HepG2 (cell line): ENCODE results near the gene MSI2. TPM values are rescaled to one million over a fixed set of nuclear protein-coding genes. Genes with fewer than 3 reads are reported as not detected.

Experiments used
- ATF7 ChIP-seq, 2 experiments: fragments of 450-650 bp in 1 of 2; sonication (generic) in 1 of 2; formaldehyde crosslinking in 1 of 2; IDR thresholded peaks; 2 replicates each; pipeline versions ENCODE4 v1.4.0 to v1.6.1; 2016 to 2020; ENCODE audit warnings: antibody characterized with exemption in 1 of 2, mild to moderate bottlenecking in 1 of 2, missing genetic modification reagents in 1 of 2
- CREM ChIP-seq, 2 experiments: sonication (generic) in 1 of 2; formaldehyde crosslinking in 1 of 2; IDR thresholded peaks; 2 replicates each; pipeline versions ENCODE4 v1.4.0 to v1.6.1; 2016 to 2020; ENCODE audit warnings: antibody characterized with exemption in 1 of 2, mild to moderate bottlenecking in 1 of 2, missing genetic modification reagents in 1 of 2
- FOSL2 ChIP-seq: sonication (generic); formaldehyde crosslinking; IDR thresholded peaks from 2 replicates; pipeline ENCODE4 v1.4.0; 2020; ENCODE audit warnings: missing genetic modification reagents
- FOXA3 ChIP-seq: IDR thresholded peaks from 2 replicates; pipeline ENCODE4 v1.6.1; 2016; ENCODE audit warnings: missing genetic modification reagents, missing compliant biosample characterization
- GATAD1 ChIP-seq: IDR thresholded peaks from 2 replicates; pipeline ENCODE4 v1.6.1; 2016; ENCODE audit warnings: missing genetic modification reagents, missing compliant biosample characterization
- HNF4A ChIP-seq: sonication (generic); formaldehyde crosslinking; IDR thresholded peaks from 2 replicates; pipeline ENCODE4 v1.4.0; 2020; ENCODE audit warnings: missing genetic modification reagents
- IKZF5 ChIP-seq: IDR thresholded peaks from 2 replicates; pipeline ENCODE4 v1.6.1; 2018; ENCODE audit warnings: missing genetic modification reagents, mild to moderate bottlenecking, missing compliant biosample characterization
- NCOA2 ChIP-seq: sonication (generic); formaldehyde crosslinking; IDR thresholded peaks from 2 replicates; pipeline ENCODE4 v1.8.0; 2022; ENCODE audit warnings: inconsistent platforms
- POLR2G ChIP-seq: fragments of 200-400 bp; formaldehyde crosslinking; IDR thresholded peaks from 2 replicates; pipeline ENCODE4 v1.6.1; 2018; ENCODE audit warnings: mild to moderate bottlenecking, low read depth, low read length, moderate library complexity
- RARA ChIP-seq: IDR thresholded peaks from 2 replicates; pipeline ENCODE4 v1.6.1; 2016; ENCODE audit warnings: missing genetic modification reagents, missing compliant biosample characterization
- RXRB ChIP-seq: IDR thresholded peaks from 2 replicates; pipeline ENCODE4 v1.6.1; 2016; ENCODE audit warnings: borderline replicate concordance, missing genetic modification reagents, missing compliant biosample characterization
- SALL1 ChIP-seq: sonication (generic); formaldehyde crosslinking; IDR thresholded peaks from 2 replicates; pipeline ENCODE4 v1.8.0; 2022; ENCODE audit warnings: mild to moderate bottlenecking, missing genetic modification reagents
- SOX6 ChIP-seq, 2 experiments: fragments of 450-650 bp in 1 of 2; sonication (generic) in 1 of 2; formaldehyde crosslinking in 1 of 2; IDR thresholded peaks; 2 replicates each; pipeline versions ENCODE4 v1.4.0 to v1.6.1; 2017 to 2020; ENCODE audit warnings: antibody characterized with exemption in 1 of 2, mild to moderate bottlenecking in 1 of 2, missing genetic modification reagents in 1 of 2
- SP5 ChIP-seq: IDR thresholded peaks from 2 replicates; pipeline ENCODE4 v1.6.1; 2016; ENCODE audit warnings: low read depth, borderline replicate concordance
- ZBTB4 ChIP-seq: sonication (generic); formaldehyde crosslinking; IDR thresholded peaks from 2 replicates; pipeline ENCODE4 v1.4.0; 2020; ENCODE audit warnings: missing genetic modification reagents, mild to moderate bottlenecking, borderline replicate concordance
- ZFAT ChIP-seq: sonication (generic); formaldehyde crosslinking; conservative IDR thresholded peaks from 2 replicates; pipeline ENCODE4 v1.8.1; 2023; ENCODE audit warnings: missing genetic modification reagents, inconsistent platforms
- ZNF136 ChIP-seq: sonication (generic); formaldehyde crosslinking; IDR thresholded peaks from 2 replicates; pipeline ENCODE4 v1.8.1; 2022; ENCODE audit warnings: low read depth, mild to moderate bottlenecking, moderate library complexity, missing genetic modification reagents
- ZNF331 ChIP-seq: sonication (generic); formaldehyde crosslinking; IDR thresholded peaks from 2 replicates; pipeline ENCODE4 v1.4.0; 2020; ENCODE audit warnings: missing genetic modification reagents
- ZNF382 ChIP-seq: sonication (generic); formaldehyde crosslinking; IDR thresholded peaks from 2 replicates; pipeline ENCODE4 v1.5.0; 2020; ENCODE audit warnings: missing genetic modification reagents, mild to moderate bottlenecking, borderline replicate concordance
- ZNF501 ChIP-seq: sonication (generic); formaldehyde crosslinking; IDR thresholded peaks from 2 replicates; pipeline ENCODE4 v1.5.1; 2020; ENCODE audit warnings: mild to moderate bottlenecking, moderate library complexity, missing genetic modification reagents
- ZNF792 ChIP-seq: IDR thresholded peaks from 2 replicates; pipeline ENCODE4 v1.6.1; 2016
- polyA plus RNA-seq, 8 experiments: library from polyadenylated mRNA; depleted of rRNA in 3 of 8; stranded (reverse) in 7 of 8; unstranded in 1 of 8; fragments of >200 nt; fragmentation: Illumina TruSeq in 4 of 8; extraction: Trizol in 4 of 8; gene quantifications; 2 replicates each; pipeline versions ENCODE4 v1.2.1 to v1.2.3, GENCODE V29; 2011 to 2016; ENCODE audit warnings: low read depth in 4 of 8, missing spikeins in 1 of 8, mixed read lengths in 1 of 8; ENCODE audit not compliant: insufficient read depth in 1 of 8
- total RNA-seq, 5 experiments: library from RNA; depleted of rRNA; stranded (reverse); fragments of >200 nt; fragmentation: Illumina TruSeq; extraction: Trizol; gene quantifications; 2 replicates each; pipeline ENCODE4 v1.2.3, GENCODE V29; 2016; ENCODE audit warnings: low read depth in 1 of 5
- TF ChIP-seq, protein P1 (sequence below): sonication (generic); formaldehyde crosslinking; IDR thresholded peaks from 2 replicates; pipeline ENCODE4 v1.8.0; 2022; ENCODE audit warnings: missing genetic modification reagents, mild to moderate bottlenecking, moderate library complexity, borderline replicate concordance

The MSI2 gene
- total and polyA plus RNA-seq, 2 of the 13 experiments (the other 11 are each of a cell fraction or from before 2014, with no cell fraction given), result 77.5 to 78.4 TPM

- TF ChIP-seq RXRB (CRISPR knock-in tag) (peak; percentile 75), ATF7 (IDR thresholded peaks at IDR 0.05) (no peak), ATF7 (CRISPR knock-in tag; IDR thresholded peaks at IDR 0.05) (no peak), RARA (CRISPR knock-in tag) (peak; percentile 95), ZNF331 (CRISPR knock-in tag) (peak; percentile 32; the same call in 1 of the 2 replicates), ZNF382 (no peak), ZNF501 (peak; percentile 59; the same call in 1 of the 2 replicates), NCOA2 (CRISPR knock-in tag) (peak; percentile 52; the same call in 1 of the 2 replicates), SP5 (CRISPR knock-in tag) (0 out of 2 replicates have a peak, but pooled peaks have one; percentile 28), FOSL2 (0 out of 2 replicates have a peak, but pooled peaks have one; percentile 11), FOXA3 (CRISPR knock-in tag) (peak; percentile 48), CREM (IDR thresholded peaks at IDR 0.05) (peak; percentile 44; the same call in 1 of the 2 replicates), CREM (CRISPR knock-in tag; IDR thresholded peaks at IDR 0.05) (no peak), ZNF792 (0 out of 2 replicates have a peak, but pooled peaks have one; percentile 32), ZFAT (no peak), GATAD1 (CRISPR knock-in tag) (peak; percentile 12; the same call in 1 of the 2 replicates), POLR2G (peak; percentile 28; the same call in 1 of the 2 replicates), ZBTB4 (CRISPR knock-in tag) (no peak), SALL1 (CRISPR knock-in tag) (peak; percentile 71), ZNF136 (no peak), SOX6 (IDR thresholded peaks at IDR 0.05) (no peak), SOX6 (CRISPR knock-in tag; IDR thresholded peaks at IDR 0.05) (peak; percentile 76; the same call in 1 of the 2 replicates), HNF4A (CRISPR knock-in tag) (peak; percentile 74), IKZF5 (CRISPR knock-in tag) (peak; percentile 34; the same call in 1 of the 2 replicates)
- TF ChIP-seq, protein P1, sequence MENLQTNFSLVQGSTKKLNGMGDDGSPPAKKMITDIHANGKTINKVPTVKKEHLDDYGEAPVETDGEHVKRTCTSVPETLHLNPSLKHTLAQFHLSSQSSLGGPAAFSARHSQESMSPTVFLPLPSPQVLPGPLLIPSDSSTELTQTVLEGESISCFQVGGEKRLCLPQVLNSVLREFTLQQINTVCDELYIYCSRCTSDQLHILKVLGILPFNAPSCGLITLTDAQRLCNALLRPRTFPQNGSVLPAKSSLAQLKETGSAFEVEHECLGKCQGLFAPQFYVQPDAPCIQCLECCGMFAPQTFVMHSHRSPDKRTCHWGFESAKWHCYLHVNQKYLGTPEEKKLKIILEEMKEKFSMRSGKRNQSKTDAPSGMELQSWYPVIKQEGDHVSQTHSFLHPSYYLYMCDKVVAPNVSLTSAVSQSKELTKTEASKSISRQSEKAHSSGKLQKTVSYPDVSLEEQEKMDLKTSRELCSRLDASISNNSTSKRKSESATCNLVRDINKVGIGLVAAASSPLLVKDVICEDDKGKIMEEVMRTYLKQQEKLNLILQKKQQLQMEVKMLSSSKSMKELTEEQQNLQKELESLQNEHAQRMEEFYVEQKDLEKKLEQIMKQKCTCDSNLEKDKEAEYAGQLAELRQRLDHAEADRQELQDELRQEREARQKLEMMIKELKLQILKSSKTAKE (CRISPR knock-in tag), result 0 out of 2 replicates have a peak, but pooled peaks have one; percentile 60
Measured at GRCh38 chr17:57548421-57549410, 292.4 kb downstream of the MSI2 start (continued).
